Erythroblast (primary cell): ENCODE data around the gene RGS7.

Experiments
- GATA1 ChIP-seq: IDR thresholded peaks from 2 replicates; pipeline ENCODE4 v1.6.1; 2011; ENCODE audit warnings: low read depth, mild to moderate bottlenecking, control low read depth, low read length, moderate library complexity
- POLR2A ChIP-seq: IDR thresholded peaks from 2 replicates; pipeline ENCODE4 v1.6.1; 2011; ENCODE audit warnings: mild to moderate bottlenecking, low read length

GRCh38 chr1:241161188-241161689 is 195.8 kb downstream of the RGS7 start:
- TF ChIP-seq POLR2A (no peak), GATA1 (no peak)
